HG02840 (cell line): ENCODE results near the gene INPP5K.
"Not testable (repeated sequence)": the region's sequence is repeated elsewhere in the genome, so short reads cannot be mapped to it uniquely, and the experiment has no call there.

ENCODE experiments used
- ATAC-seq: cut with Tn5 transposase; IDR thresholded peaks from one replicate; pipeline ENCODE4 v1.9.1; 2021; ENCODE audit warnings: mild to moderate bottlenecking, moderate library complexity, moderate number of reproducible peaks; ENCODE audit not compliant: unreplicated experiment, low FRiP score

INPP5K gene

DNA sequence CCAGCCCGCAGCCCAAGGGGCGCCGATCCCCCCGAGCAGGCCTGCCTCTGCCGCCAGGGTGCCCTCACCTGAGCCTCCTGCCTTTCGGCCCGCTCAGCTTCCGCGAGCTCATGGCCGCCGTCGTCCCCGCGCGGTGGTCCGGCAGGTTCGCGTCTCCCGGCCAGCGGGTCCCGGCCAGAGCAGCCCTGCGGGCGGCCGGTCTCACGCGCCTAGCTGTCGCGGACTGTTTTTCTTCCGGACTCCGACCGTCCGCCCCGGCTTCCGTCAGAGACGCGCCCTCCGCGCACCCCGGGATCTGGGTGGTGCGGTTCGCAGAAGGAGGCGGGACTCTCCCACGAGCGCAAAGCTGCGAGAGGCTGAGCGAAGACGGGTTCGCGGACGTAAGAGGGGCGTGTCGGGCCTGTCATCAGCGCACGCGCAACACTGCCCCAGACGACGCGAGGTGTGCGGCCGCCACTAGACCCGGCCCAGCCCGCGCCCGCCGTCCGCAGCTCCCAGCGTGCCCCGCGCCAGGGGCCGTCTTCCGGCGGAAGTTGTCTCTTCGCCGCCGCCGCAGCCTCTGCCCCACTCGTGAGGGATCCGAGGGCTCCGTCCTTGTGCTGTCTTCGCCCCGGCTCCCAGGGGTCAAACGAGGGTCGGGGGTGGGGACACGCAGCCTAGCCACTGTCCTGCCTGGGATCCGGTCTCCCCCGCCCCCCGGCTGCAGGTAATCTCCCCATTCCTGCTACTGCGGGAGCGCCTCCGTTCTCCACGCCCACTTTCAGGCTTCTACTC, at the start of gene INPP5K:
TSS of gene INPP5K (minus strand) at position 225 of the 774 bp plus-strand sequence. CDS start at position 112, 113 bp downstream.
- ATAC-seq, result peak; percentile 89

DNA sequence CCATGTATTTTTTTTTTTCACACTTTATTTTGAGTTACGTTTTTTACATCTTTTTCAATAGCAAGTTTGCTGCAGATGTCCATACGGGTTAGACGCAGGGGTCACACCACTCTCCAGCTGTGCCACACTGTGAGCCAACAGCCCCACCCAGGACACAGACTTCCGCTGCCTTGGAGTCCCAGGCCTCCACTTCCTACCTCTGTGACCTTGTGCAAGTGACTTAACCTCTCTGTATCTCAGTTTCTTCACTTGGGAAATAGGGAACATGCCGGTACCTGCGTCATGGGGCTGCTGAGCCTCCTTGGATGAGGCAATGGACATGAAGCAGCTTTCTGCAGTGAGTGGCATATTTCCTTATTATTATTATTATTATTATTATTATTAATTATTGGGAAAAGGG, 49.5 kb upstream of the INPP5K start:
- no peak for ATAC-seq

DNA sequence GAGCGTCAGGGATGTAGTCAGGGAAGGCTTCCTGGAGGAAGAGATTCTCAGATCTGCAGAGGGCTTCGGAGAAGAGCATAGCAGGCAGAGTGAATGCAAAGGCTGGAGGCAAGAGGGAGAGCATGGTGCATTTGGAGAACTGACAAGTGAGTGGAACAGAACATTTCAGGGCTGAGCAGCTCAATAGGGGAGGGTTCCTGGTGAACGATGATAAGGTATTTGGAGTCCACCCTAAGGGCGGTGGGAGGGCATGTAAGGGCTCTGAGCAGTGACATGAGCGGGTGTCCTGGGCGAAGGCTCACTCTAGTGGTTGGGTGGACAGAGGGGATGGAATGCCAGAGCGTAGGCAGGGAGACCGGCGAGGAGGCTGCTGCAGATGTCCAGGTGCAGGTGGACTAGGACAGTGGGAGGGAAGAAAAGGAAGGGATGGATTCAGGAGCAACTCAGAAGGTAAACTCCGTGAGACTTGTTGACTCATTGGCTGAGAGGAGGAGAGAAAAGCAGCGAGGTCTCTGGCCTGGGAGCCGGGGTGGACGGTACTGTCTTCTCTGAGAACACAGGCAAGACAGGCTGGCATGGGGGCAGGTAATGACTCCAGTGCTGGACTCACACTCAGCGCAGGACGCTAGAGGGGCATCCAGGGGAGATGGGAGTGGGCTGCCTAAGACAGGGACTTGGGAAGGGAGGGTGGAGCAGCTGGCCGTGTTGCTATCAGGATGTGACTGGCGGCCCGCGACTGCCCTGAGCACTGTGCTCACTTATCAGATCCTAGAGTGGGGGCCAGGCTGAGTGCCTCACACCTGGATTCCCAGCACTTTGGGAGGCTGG, 47.6 kb upstream of the INPP5K start:
- ATAC-seq, result no peak

DNA sequence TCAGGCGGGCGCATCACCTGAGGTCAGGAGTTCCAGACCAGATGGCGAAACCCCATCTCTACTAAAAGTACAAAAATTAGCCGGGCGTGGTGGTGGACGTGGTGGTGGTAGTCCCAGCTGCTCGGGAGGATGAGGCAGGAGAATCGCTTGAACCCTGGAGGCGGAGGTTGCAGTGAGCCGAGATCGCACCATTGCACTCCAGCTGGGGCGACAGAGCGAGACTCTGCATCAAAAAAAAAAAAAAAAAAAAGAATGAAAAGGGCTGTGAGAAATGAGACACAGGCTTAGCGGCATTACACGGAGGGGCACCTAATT, 47.0 kb upstream of the INPP5K start:
- not testable (repeated sequence) for ATAC-seq

DNA sequence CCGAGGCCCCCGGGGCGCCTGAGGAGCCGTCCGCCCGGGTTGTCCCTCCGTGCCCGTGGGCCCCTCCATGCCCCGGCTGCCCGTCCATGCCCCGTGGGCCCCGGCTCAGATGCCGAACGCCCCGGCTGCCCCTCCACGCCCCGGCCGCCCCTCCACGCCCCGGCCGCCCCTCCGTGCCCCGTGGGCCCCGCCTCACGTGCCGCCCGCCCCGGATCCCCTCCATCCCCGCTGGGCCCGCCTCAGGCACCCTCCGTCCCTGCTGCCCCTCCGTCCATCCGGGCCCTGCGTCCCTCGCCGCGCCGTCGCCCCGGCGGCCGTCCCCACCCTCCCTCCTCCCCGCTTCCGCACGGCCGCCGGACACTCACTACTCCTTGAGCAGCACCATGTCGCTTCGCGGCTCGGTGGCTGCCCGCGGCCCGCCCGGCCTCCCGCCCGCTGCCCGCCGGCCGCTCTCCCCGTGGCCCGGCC, 45.8 kb upstream of the INPP5K start:
- ATAC-seq, result peak; percentile 17

DNA sequence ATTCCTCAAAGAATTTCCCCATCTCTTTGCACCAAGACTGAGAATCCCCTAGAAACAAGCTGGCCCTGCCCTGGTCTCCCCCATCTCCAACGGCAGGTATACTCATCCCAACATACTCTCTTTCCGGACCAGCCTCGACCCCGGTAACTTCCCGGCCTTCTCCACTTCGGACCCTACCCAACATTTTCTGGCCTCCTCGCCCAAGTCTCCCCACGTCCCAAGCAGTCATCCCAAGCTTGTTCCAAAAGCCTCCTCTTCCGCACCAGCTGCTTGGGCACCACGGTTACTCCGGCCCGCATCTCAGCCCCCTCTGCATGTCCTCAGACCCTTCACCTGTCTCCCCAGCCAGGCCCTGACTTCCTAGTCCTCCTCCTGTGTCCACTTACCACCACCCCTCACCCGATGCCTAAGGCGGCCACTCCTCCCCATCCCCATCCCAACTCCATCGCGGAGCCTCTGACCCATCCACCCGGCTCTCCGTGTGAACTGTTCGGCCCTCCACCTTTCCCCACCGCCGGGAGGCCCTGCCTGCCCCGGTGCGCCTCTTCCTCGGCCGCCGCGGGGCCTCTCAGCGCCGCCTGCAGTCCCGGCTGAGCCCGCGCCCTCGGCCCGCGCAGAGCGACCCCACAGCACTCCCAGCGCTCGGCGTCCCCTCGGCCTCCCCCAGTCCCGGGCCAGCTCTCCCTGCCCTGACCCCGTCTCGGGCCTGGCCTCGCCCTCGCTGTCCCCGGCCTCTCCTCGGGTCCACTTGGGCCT, 45.2 kb upstream of the INPP5K start:
- peak; percentile 6 for ATAC-seq

DNA sequence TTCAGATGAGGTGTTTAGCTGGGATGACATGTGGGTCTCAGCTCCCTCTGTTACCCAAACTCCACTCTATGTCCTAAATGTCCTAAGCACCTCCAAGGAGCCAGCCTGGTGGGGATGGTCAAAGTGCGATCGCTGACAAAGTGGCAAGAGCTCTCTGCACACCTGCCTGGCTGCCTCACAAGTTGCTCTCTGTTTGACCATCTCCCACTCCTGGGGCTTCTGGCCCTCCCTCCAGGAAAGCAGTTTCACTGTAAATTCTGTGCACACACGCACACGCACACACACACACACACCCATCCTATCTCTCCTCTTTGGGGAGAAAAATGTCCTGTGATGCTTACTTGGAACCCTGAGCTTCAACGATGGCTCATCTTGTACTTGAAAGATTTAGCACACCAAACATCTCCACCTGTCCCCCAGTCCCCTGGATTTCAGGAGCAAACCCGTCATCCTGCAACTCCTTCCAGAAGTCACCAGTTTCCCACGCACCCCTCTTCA, 44.5 kb upstream of the INPP5K start:
- ATAC-seq, result no peak

DNA sequence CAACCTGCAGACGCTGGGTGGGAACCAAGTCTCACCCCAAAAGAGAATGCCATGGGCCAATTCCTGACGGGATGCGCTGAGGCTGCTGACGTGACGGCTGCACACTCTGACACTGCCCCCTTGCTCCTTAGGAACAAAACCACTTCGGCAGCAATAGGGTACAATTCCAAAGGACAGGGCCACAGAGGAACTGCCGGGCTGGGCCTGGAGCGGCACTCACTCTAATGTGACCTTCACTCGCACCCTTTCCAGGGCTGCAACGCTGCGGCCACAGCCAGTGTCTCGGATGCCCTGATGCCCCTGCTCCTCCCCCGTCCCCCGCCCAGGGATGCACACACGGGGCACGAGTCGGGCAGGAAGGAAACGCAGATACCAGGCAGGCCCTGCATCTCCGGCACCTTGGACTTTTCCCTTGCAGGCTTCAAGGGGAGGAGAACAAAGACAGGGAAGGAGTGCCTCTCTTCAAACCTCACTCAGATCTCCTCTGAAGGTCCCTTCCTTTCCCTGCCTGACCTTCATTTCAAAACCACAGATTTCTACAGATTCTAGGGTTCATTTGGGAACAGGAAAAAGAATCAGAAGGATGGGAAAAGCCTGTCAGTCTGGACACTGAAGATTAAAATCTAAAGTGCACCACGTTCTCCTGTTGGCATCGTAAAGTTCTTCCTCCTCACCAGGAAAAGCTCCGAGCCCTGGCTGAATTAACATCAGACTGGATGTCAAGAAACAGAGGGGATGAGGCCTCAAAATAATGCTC, 43.9 kb upstream of the INPP5K start:
- no peak for ATAC-seq

DNA sequence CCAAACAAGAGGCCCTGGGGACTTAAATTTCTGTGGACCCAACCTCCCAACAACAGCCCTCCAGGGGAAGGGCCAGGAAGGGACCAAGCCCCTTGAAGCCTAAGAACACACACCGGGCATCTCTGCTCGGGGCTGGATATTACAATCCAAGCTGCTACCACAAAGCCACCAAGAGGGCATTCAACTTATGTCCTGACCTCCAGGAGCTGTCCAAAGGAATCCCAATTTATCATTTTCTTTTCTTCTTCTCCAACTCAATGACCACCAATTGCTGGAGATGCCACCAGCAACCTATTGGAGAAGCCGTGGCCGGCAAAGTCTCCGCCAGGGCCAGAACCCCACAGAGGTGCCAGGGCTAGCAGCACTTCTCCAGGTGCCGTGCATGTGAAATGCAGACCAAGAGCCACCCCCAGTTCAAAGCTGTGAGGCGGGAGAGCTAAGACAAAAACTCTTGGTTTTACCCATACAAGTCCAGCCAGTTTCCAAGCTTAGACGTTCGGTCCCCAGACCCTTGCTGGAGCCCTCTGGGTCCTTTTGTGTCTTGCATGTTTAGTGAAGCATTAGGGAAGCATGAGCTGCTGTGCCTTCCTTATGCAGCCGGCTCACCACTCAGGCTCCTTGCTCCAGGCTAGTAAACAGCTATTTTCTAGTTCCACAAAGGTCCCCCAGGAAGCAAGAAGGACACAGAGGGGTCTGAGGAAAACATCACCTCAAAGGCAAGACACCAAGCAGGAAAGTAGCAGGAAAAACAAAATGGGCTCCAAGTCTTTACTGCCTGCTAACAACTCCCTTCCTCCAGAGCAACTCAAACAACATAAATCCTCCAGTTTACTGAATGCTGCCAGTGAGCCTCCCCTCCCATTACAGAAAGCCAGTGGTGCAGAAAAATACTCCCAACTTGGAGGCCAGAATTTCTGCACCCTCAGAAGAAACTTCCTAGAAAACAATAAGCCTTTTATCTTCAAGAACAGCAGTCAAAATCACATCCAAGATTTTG, 42.9 kb upstream of the INPP5K start:
- no peak for ATAC-seq

DNA sequence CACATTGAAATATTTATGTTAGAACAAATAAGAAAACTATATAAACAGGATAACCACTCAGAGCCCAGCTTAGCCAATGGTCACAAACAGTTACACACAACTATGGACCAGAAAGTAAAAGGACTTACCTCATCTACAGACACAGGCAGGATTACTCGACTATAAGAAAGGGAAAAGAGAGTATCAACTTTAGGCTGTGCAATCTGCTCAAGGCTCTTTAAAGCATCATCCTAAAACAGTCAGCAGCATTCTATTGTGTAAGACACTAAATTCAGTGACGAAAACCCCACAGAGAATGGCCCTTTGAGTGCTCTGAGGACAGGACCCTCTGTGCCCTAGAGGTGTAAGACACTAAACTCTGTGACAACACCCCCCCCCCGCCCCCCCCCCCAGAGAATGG, 42.0 kb upstream of the INPP5K start:
- no peak for ATAC-seq

DNA sequence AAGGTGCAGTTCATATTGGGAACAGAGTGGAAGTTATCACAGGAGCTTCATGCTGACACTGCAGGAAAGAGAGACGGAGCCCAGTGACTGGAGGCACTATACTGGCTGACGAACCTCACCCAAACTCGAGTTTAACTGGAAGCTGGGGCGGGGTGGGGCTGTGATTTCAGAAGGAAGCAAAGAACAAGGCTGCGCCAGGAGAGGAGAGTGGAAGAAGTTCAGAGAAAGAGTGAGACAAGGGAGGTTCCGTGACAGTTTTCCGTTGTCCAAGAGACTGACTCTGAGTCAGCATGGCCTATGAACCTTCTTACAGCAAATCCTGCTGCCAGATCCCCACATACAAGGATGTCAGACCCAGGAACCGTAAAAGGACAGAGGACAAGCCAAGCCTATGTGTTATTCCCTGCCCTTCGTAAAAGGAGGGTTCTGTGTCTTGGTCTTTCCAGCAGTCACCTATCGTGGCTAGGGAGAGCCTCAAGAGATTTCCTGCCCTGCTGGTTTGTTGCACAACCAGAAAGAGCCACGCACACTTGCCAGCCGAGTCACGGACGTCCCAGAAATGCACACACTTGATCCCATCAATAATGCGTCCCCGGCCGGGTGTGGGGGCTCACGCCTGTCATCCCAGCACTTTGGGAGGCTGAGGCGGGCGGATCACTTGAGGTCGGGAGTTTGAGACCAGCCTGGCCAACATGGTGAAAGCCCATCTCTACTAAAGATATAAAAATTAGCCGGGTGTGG, 41.1 kb upstream of the INPP5K start:
- no peak for ATAC-seq

DNA sequence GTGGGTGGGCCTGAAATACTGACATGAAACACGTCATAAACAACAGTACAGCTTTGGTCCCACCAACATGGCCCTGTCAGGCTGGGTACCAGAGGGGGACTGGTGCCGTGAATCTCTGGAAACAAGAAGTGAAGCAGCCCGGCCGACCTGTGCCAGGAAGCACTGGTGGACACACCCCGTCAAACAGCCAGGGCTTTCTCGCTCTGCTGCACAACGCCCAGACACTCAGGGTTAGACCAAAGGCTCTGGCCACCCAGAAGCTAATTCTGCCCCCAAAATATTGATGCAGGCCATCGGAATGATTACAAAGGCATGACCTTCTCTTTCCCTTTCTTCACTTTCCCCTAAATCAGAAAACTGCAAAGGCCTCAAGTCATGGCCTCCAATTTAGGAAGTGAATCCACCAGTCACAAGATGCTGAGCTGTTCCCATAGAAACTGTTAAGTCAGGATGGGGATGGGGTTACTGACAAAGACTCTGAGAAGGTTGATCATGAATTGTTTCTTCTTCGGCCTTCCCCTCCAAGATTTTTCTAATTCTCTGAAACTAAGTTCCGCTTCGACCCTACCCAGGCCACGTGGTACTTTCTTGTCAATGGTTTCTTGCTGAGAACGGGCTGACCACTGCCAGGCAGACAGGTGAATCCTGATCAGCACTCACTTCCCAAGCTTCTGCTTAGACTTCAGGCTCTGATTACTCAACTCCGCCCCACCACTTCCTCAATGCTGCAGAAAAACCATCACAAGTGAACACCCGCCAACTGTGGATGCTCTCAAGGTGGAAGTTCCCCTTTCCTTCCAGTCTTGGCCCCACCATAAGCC, 39.4 kb upstream of the INPP5K start:
- no peak for ATAC-seq

DNA sequence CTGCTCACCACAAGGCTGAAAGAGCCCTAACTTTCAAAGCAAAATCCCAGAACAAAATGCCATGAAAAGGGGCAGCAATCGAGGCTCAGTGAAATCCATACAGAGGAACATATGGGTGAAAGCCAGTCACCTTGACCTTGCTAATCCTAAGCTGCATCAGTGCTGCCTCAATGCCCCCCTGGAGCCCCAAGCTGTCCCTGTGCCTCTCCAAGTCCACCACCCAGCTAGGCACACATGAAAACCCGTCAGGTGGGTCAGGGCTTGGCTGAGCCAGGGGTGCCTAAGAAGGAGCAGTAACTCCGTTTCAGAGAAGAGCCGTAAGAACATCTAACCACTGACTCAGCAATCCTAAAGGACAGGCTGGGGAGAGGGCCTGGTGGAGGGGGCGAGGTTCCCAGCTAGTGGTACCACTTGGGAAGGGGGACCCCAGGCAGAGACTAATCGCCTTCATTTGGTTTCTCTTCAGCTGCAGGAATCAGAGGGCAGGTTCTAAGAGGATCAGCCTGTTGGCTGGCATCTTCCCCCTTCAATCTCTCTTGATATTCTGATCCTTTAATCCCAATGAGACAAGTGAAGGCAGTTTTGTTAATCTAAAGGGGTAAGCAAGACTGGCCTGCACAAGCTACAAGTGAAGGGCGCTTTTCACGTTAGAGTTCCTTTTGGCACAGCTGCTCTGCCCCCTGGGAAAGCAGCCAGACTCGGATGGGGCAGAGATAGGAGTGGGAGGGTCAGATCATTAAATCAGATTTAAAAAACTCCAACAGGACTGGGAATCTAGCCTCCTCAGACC, 38.5 kb upstream of the INPP5K start:
- ATAC-seq, result no peak

DNA sequence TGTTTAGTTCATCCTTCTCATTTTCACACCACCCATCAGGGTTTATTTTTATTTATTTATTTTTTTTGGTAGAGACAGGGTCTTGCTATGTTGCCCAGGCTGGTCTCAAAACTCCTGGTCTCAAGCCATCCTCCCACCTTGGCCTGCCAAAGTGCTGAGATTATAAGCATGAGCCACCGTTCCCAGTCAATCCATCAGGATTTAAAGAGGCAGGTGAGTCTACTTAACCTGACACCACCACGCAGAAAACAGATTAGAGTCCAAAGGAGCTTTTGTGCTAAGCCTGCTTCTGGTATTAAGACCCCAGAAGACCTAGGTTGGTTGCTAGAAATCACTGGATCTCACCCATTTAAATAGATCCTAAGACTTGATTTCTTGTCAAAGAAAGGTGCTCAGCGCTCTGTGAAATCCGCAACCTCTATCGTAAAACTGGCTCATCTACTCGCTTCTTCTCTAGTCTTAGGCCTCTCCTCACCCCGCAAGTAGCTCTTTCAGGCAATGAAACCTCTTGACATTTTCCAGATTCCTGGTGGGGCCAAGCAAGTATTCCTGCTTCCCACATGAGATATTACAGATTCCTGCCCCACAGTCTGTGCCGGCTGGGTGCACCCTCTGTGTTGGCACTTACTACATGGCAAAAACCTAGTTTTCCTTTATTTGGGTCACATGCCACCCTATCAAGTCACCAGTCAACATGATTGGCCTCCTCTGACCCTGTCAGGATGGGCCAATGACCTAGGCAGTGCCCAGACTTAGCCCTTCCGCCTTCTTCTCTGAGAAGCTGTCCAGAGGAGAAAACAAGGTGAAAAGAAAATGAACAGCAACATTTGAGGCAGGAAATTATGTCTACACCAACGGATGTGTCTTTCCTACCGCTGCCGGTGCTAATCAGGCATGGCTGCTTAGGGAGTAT, 37.2 kb upstream of the INPP5K start:
- no peak for ATAC-seq

DNA sequence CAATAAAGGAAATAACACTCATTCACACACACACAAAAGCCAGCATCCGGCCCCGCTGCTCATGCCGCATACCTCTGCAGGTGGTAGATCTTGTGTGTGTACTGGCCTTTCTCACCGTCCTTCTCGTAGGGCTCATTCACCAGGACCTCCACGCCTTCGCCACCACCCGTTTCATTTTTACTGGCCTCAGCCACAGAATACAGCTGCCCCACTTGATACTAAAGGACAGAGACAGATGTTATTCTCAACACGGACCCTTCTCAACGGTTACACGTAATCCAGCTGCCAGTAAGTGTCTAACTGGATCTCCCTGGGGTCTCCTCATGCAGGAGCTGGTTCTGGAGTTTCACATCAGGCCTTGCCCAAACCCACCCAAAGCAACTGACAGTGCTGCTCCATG, 36.5 kb upstream of the INPP5K start:
- ATAC-seq, result no peak

DNA sequence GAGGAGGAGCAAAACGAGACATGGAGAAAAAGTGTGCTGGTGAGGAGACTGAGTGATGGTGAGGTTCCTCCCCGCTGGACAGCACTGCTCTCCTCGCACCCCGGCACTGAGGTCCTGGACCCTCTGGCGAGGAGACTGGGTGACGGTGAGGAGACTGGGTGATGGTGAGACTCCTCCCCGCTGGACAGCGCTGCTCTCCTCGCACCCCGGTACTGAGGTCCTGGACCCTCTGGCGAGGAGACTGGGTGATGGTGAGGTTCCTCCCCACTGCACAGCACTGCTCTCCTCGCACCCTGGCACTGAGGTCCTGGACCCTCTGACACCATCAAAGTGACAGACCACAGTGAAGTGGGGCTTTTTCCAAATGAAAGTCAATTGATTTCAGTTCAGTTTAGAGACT, 35.3 kb upstream of the INPP5K start:
- no peak for ATAC-seq
